Upper lobe of left lung (tissue), 6 donors: ENCODE results near the gene MMP7. TPM values are rescaled to one million over a fixed set of nuclear protein-coding genes. Genes with fewer than 3 reads are reported as not detected.

Experiments
- ATAC-seq, 2 donors: fragments of 200-7000 bp; cut with Tn5 transposase; one replicate each; pipeline ENCODE4 v1.9.1; 2022; ENCODE audit warnings: mild to moderate bottlenecking in 2 of 2, moderate library complexity in 2 of 2; ENCODE audit not compliant: low FRiP score in 2 of 2
- DNase-seq, 2 donors: peaks; one replicate each; pipeline ENCODE4 v3.0.0-alpha.2; 2019 to 2020
- H3K27ac ChIP-seq, 4 donors: fragments of 200-600 bp; sonication (generic); one replicate each; pipeline ENCODE4 v1.5.1; 2016 to 2019
- H3K27me3 ChIP-seq, 4 donors: fragments of 200-600 bp; sonication (generic); one replicate each; pipeline ENCODE4 v1.5.1; 2017 to 2019
- H3K36me3 ChIP-seq, 4 donors: fragments of 200-600 bp; sonication (generic); one replicate each; pipeline ENCODE4 v1.5.1; 2016 to 2019
- H3K4me1 ChIP-seq, 4 donors: fragments of 200-600 bp; sonication (generic); one replicate each; pipeline ENCODE4 v1.5.1; 2018 to 2019
- H3K4me3 ChIP-seq, 4 donors: fragments of 200-600 bp; sonication (generic); one replicate each; pipeline ENCODE4 v1.5.1; 2017 to 2019; ENCODE audit warnings: mild to moderate bottlenecking in 2 of 4, moderate library complexity in 1 of 4
- H3K9me3 ChIP-seq, 4 donors: fragments of 200-600 bp; sonication (generic); one replicate each; pipeline ENCODE4 v1.5.1; 2018 to 2019
- EP300 ChIP-seq, 4 donors: sonication (generic); formaldehyde crosslinking; IDR thresholded peaks; one replicate each; pipeline ENCODE4 v1.5.1; 2017; ENCODE audit warnings: antibody characterized with exemption in 4 of 4, control low read depth in 2 of 4
- POLR2A ChIP-seq, 4 donors: fragments of 450-650 bp; IDR thresholded peaks; one replicate each; pipeline ENCODE4 v1.5.1; 2016 to 2017; ENCODE audit warnings: antibody characterized with exemption in 4 of 4, mild to moderate bottlenecking in 2 of 4
- POLR2AphosphoS5 ChIP-seq, 2 donors: sonication (generic); formaldehyde crosslinking; IDR thresholded peaks; one replicate each; pipeline ENCODE4 v1.5.1; 2017; ENCODE audit warnings: antibody characterized with exemption in 2 of 2
- WGBS, 2 donors: methylation state at CpG; one replicate each; pipeline ENCODE4 v1.1.5; 2017 to 2018; 5-methylcytosine and 5-hydroxymethylcytosine counted together
- total RNA-seq, 6 donors: library from RNA; depleted of rRNA in 4 of 6; stranded (reverse); fragments of >200 nt in 4 of 6; gene quantifications; one replicate each; pipeline versions ENCODE4 v1.1.0 to v1.2.1, GENCODE V29; 2016 to 2021
- TF ChIP-seq, protein P1 (sequence below), 6 experiments: fragments of 450-650 bp in 4 of 6; fragments of 200-600 bp in 2 of 6; sonication (generic) in 2 of 6; IDR thresholded peaks; one replicate each; pipeline ENCODE4 v1.5.1; 2016 to 2019; ENCODE audit warnings: antibody characterized with exemption in 6 of 6
- donor health status: DM: no; HTN: no; CAD: no; lungs with moderate emphysema.
- donor health status: DM: no; HTN: yes; CAD: no; lungs with severe emphysema.

MMP7 gene
- total RNA-seq, 6 donors from 2014 or later: 2.4 to 66.5 (median 16.2) TPM

DNA sequence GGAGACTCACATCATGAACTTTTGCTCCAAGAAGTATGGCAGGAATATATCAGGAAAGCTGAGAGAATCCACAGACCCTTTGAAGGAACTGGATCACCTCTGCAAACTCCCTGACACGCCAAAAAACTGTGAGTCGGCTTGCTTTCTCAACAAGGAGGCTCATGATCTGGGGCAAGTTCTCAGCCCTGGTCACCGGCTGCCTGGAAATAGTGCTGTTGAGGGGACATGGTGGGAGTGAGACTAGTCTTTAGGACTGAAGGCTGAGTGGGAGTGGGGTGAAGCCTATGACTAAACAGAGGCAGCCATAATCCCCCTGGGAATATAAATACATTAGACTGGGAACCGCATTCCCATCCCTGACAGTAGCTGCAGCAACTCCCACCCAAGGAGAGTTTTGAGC, 8.4 kb upstream of the MMP7 start:
- H3K4me3 ChIP-seq: no peak overlapping the region
- no peak for DNase-seq
- 97 to 100% methylated on average over 4 of the region's 4 CpGs for WGBS, 2 donors
- no peaks in the 10 kb centered on the region for H3K4me1 ChIP-seq
- no peak for TF ChIP-seq POLR2A (IDR thresholded peaks at IDR 0.05)
- TF ChIP-seq EP300 (IDR thresholded peaks at IDR 0.05): no peak
- TF ChIP-seq, protein P1, sequence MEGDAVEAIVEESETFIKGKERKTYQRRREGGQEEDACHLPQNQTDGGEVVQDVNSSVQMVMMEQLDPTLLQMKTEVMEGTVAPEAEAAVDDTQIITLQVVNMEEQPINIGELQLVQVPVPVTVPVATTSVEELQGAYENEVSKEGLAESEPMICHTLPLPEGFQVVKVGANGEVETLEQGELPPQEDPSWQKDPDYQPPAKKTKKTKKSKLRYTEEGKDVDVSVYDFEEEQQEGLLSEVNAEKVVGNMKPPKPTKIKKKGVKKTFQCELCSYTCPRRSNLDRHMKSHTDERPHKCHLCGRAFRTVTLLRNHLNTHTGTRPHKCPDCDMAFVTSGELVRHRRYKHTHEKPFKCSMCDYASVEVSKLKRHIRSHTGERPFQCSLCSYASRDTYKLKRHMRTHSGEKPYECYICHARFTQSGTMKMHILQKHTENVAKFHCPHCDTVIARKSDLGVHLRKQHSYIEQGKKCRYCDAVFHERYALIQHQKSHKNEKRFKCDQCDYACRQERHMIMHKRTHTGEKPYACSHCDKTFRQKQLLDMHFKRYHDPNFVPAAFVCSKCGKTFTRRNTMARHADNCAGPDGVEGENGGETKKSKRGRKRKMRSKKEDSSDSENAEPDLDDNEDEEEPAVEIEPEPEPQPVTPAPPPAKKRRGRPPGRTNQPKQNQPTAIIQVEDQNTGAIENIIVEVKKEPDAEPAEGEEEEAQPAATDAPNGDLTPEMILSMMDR (IDR thresholded peaks at IDR 0.05): no peak
- H3K27ac ChIP-seq: no peak overlapping the region
- H3K9me3 ChIP-seq: no peaks in the 10 kb centered on the region
- no peak for ATAC-seq
- H3K36me3 ChIP-seq: no peaks in the 10 kb centered on the region
- no peaks in the 10 kb centered on the region for H3K27me3 ChIP-seq

DNA sequence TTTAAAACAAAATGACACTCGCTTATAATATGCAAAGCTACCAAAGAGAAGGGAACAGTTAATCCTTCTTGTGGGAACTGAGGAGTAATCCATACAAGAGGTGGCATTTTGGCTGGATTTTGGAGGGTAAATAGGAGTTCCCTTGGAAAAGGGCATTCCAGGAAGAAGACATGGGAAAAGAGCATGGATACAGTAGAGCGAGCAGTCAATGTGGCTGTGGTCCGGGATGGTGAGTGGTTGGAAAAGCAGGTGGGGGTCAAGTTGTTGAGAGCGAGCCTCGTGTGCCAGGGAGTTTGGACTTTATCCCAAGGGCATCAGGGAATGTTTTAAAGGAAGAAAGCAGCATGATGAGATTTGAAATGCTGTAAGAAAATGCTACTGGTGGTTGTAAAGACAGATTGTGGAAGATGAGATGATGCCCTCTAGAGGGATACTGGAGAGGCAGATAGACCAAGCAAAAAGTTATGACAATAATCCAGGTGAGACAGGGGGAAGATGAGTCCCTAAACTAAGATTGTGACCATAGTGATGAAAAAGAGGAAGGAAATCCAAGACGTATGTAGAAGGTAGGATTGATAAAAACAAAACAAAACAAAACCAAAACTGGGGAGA, 3.8 kb upstream of the MMP7 start:
- Histone ChIP-seq H3K9me3 (no peaks in the 10 kb centered on the region), H3K27me3 (no peaks in the 10 kb centered on the region), H3K27ac (no peak overlapping the region), H3K4me3 (no peak overlapping the region), H3K4me1 (no peaks in the 10 kb centered on the region), H3K36me3 (no peaks in the 10 kb centered on the region)
- ATAC-seq: no peak
- 79 to 83% methylated on average over 6 of the region's 6 CpGs for WGBS, 2 donors
- no peak for DNase-seq
- TF ChIP-seq POLR2A (IDR thresholded peaks at IDR 0.05): no peak
- no peak for TF ChIP-seq EP300 (IDR thresholded peaks at IDR 0.05)
- TF ChIP-seq, protein P1 (IDR thresholded peaks at IDR 0.05): no peak
- no peak for TF ChIP-seq POLR2AphosphoS5 (IDR thresholded peaks at IDR 0.05)

DNA sequence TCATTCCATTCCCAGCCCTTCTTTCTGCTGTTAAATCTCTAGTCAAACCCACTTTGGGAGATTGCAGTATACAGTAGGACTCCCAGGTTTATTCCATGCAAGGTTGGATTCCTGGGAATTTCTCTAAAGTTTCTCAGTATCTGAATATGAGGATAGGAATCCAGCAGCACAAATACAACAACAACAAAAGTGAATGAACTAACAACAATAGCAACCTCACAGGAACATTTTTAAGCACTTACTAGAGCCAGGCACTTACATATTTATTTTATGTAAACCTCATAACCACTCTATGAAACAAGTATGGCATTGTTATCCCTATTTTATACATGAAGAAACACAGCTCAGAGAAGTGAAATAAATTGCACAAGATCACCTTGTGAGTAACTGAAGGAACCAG, 1.9 kb downstream of the MMP7 start:
- no peak for DNase-seq
- Histone ChIP-seq H3K36me3 (no peaks in the 10 kb centered on the region), H3K27me3 (no peaks in the 10 kb centered on the region), H3K4me3 (no peak overlapping the region), H3K27ac (no peak overlapping the region), H3K9me3 (no peaks in the 10 kb centered on the region), H3K4me1 (no peaks in the 10 kb centered on the region)
- TF ChIP-seq, protein P1 (IDR thresholded peaks at IDR 0.05): no peak
- TF ChIP-seq POLR2A (IDR thresholded peaks at IDR 0.05) (no peak), POLR2AphosphoS5 (IDR thresholded peaks at IDR 0.05) (no peak), EP300 (IDR thresholded peaks at IDR 0.05) (no peak)
- ATAC-seq: no peak

DNA sequence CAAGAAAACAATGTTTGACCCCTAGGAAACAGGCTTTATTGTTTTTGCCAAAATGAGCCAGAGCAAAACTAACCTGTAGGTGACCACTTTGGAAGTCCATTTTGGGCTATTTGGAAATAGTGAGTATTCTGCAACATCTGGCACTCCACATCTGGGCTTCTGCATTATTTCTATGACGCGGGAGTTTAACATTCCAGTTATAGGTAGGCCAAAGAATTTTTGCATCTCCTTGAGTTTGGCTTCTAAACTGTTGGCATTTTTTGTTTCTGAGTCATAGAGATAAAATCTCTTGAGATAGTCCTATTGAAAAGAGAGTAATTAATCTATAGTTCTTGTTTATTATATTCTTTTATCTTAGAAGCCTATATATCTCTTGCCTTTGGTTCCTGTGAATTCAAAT, 2.9 kb downstream of the MMP7 start:
- TF ChIP-seq POLR2AphosphoS5 (IDR thresholded peaks at IDR 0.05): no peak
- TF ChIP-seq, protein P1 (IDR thresholded peaks at IDR 0.05): no peak
- TF ChIP-seq POLR2A (IDR thresholded peaks at IDR 0.05): no peak
- TF ChIP-seq EP300 (IDR thresholded peaks at IDR 0.05): no peak
- Histone ChIP-seq H3K27me3 (no peaks in the 10 kb centered on the region), H3K4me3 (no peak overlapping the region), H3K9me3 (no peaks in the 10 kb centered on the region), H3K4me1 (no peaks in the 10 kb centered on the region), H3K27ac (no peak overlapping the region), H3K36me3 (no peaks in the 10 kb centered on the region)
- DNase-seq: no peak
- ATAC-seq: no peak
- WGBS, 2 donors: 83 to 85% methylated on average over 2 of the region's 2 CpGs

DNA sequence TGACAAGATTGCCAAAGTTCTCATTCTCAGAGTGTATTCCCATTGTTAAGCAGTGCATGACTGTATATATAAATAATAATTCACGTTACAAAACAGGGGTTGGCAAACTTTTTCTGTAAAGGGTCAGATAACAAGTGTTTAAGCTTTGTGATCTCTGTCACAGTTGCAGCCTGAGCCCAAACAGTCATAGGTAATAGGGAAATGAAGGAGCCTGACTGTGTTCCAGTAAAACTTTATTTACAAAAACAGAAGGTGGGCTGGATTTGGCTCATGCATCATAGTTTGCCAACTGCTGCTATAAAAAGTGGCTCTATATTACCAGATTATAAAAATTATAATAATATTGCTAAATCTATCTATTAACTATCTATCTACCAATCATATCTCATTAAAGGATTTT, 3.5 kb downstream of the MMP7 start:
- WGBS, 2 donors: 77 to 89% methylated on average over 1 of the region's 1 CpG
- no peaks in the 10 kb centered on the region for H3K36me3 ChIP-seq

More for the DNA sequence above, 3.5 kb downstream of the MMP7 start:
- Histone ChIP-seq H3K4me3 (no peak overlapping the region), H3K27me3 (no peaks in the 10 kb centered on the region), H3K27ac (no peak overlapping the region), H3K4me1 (no peaks in the 10 kb centered on the region), H3K9me3 (no peaks in the 10 kb centered on the region)
- no peak for TF ChIP-seq EP300 (IDR thresholded peaks at IDR 0.05)
- TF ChIP-seq, protein P1 (IDR thresholded peaks at IDR 0.05): no peak
- no peak for TF ChIP-seq POLR2A (IDR thresholded peaks at IDR 0.05)
- TF ChIP-seq POLR2AphosphoS5 (IDR thresholded peaks at IDR 0.05): no peak
- DNase-seq (no peak), ATAC-seq (no peak)
